Ovary (tissue), 3 donors: ENCODE data around the gene ITPR2.

Experiments
- CTCF ChIP-seq, 3 donors: fragments of 450-650 bp in 2 of 3; fragments of 200-600 bp in 1 of 3; IDR thresholded peaks; one replicate each; pipeline versions ENCODE4 v1.5.1 to v1.8.0; 2016 to 2022; ENCODE audit warnings: antibody characterized with exemption in 3 of 3, mild to moderate bottlenecking in 1 of 3
- POLR2A ChIP-seq: fragments of 450-650 bp; IDR thresholded peaks from one replicate; pipeline ENCODE4 v1.6.1; 2017; ENCODE audit warnings: antibody characterized with exemption, mild to moderate bottlenecking, moderate library complexity
- donor health status: DM: no; HTN: no; CAD: no.

DNA sequence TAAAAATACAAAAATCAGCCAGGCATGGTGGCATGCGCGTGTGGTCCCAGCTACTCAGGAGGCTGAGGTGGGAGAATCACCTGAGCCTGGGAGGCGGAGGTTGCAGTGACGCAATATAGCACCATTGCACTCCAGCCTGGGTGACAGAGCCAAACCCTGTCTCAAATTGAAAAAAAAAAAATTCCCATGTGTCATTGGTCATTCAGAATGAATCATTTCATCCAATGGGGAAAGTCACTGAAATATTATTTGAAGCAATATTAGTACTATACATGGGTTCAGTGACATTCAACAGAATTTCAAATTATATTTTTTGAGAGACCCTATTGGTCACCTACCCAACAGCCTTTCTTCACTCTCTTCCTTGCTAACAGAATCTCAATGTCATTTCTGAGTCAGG, 276.1 kb downstream of the ITPR2 start:
- TF ChIP-seq CTCF (IDR thresholded peaks at IDR 0.05) (no peak), POLR2A (no peak)
